HG03045 (cell line): ENCODE measurements around the gene SAMM50.

ENCODE experiments used
- ATAC-seq: cut with Tn5 transposase; IDR thresholded peaks from one replicate; pipeline ENCODE4 v1.9.1; 2021; ENCODE audit warnings: mild to moderate bottlenecking, moderate library complexity; ENCODE audit not compliant: unreplicated experiment

Gene SAMM50

GRCh38 chr22:43945632-43946383 is 9.4 kb upstream of the SAMM50 start:
- ATAC-seq, result no peak

- no peak for ATAC-seq
Measured at GRCh38 chr22:43946384-43946667, 8.9 kb upstream of the SAMM50 start.

- ATAC-seq, result no peak
Measured at GRCh38 chr22:43948836-43949406, 6.3 kb upstream of the SAMM50 start.

GRCh38 chr22:43951391-43951790 is 3.9 kb upstream of the SAMM50 start:
- no peak for ATAC-seq

- ATAC-seq, result no peak
Measured at GRCh38 chr22:43951966-43952365, 3.3 kb upstream of the SAMM50 start.

- ATAC-seq, result no peak
Measured at GRCh38 chr22:43953988-43954785, 1.1 kb upstream of the SAMM50 start.

- ATAC-seq, result no peak
Measured at GRCh38 chr22:43955883-43956782, 891 bp downstream of the SAMM50 start.

GRCh38 chr22:43956805-43957463 is 1.7 kb downstream of the SAMM50 start:
- no peak for ATAC-seq

- no peak for ATAC-seq
Measured at GRCh38 chr22:43957871-43958270, 2.6 kb downstream of the SAMM50 start.

- ATAC-seq, result no peak
Measured at GRCh38 chr22:43964314-43964857, 9.1 kb downstream of the SAMM50 start.

GRCh38 chr22:43967069-43967468 is 11.8 kb downstream of the SAMM50 start:
- no peak for ATAC-seq

GRCh38 chr22:43968614-43969013 is 13.4 kb downstream of the SAMM50 start:
- no peak for ATAC-seq

- no peak for ATAC-seq
Measured at GRCh38 chr22:43969021-43969878, 14.0 kb downstream of the SAMM50 start.

GRCh38 chr22:43969989-43970755 is 14.9 kb downstream of the SAMM50 start:
- ATAC-seq, result no peak

GRCh38 chr22:43971112-43971511 is 15.9 kb downstream of the SAMM50 start:
- ATAC-seq, result no peak

GRCh38 chr22:43972931-43973462 is 17.8 kb downstream of the SAMM50 start:
- ATAC-seq, result no peak

GRCh38 chr22:43974028-43974545 is 18.8 kb downstream of the SAMM50 start:
- no peak for ATAC-seq

GRCh38 chr22:43975041-43975440 is 19.8 kb downstream of the SAMM50 start:
- no peak for ATAC-seq
